ENCODE measurements around the gene BCO2.
"Not testable (repeated sequence)": the region's sequence is repeated elsewhere in the genome, so short reads cannot be mapped to it uniquely, and the experiment has no call there.

BCO2 gene

GRCh38 chr11:112167145-112167544, 8.2 kb upstream of the BCO2 start, which contains the start of gene TEX12:
TEX12 (plus strand) TSS chr11:112167372; CDS start chr11:112169269, 1,897 bp downstream.
- no peak for DNase-seq

- DNase-seq = no peak
Observed at GRCh38 chr11:112172362-112172994, 2.8 kb upstream of the BCO2 start.

- DNase-seq = no peak
Observed at GRCh38 chr11:112173152-112173551, 2.2 kb upstream of the BCO2 start.

- no peak for DNase-seq
Observed at GRCh38 chr11:112175599-112175952, 264 bp downstream of the BCO2 start.

DNA sequence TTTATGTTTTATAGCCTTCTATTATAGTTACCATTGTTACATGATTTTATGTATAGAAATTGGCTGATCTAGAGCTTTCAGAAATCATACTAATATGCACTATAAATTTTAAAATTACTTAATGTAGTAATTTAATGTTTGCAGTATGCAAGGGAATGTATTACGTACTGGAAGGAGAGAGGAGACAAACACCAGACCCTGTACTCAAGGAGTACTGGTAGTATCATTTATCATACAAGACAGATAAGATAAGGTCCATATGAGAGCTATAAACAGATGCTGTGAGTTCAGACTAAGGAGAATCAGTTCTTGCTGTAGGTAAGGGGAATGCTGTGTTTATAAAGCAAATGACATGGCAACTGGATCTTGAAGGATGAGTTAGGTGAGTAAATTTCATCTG, 765 bp downstream of the BCO2 start:
- no peak for DNase-seq

DNA sequence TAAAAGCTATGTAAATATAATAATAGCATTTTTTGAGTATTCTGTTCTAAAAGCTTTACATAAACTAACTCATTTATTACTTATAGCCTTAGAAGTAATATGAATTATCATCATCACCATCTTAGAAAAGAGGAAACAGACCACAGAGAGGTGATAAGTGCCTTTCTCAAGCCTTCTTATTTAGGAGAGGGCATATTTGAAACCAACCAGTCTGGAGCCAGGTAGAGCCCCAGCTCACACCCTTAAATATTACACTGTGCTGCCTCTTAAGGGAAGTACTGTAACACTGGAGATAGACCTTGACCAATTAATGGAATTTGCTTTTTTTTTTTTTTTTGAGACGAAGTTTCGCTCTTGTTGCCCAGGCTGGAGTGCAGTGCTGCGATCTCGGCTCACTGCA, 2.3 kb downstream of the BCO2 start:
- DNase-seq = no peak

DNA sequence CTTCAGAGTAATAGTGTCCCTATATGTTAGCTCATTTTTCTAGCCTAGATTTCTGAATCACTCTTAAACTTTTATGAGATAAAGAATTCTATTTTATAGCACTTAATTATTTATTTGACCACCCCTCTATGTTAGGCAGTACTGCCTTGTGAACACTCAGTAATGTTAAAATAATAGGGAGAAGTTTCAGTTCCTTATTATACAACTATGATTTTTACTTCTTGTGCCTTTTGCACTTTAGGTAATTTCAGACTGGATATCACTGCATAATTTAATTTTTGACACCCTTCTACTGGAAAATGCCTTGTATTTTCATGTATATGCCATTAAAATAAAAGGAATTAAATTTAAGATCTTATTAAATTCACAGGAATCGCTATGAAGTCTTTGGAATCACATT, 3.1 kb downstream of the BCO2 start:
- DNase-seq = no peak

GRCh38 chr11:112178936-112179335, 3.6 kb downstream of the BCO2 start:
- no peak for DNase-seq

DNA sequence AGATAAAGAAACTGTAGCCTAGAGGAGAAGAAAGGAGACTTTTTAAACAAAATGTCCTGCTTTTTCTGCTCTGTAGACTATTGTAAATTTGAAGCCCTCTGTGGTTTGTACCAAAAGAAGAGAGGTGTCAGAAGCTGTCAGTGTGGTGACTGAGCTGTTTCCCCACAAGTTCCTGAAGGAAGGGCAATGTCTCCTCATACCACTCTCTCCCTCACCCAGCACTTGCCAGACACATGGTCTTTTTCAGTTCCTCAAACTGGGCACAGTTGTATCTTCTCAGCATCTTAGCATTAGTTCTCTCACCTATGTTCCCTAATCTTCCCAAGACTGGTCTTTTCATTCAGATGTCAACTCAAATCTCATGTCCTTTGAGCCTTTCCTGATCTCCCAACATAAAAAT, 4.3 kb downstream of the BCO2 start:
- DNase-seq = no peak

DNA sequence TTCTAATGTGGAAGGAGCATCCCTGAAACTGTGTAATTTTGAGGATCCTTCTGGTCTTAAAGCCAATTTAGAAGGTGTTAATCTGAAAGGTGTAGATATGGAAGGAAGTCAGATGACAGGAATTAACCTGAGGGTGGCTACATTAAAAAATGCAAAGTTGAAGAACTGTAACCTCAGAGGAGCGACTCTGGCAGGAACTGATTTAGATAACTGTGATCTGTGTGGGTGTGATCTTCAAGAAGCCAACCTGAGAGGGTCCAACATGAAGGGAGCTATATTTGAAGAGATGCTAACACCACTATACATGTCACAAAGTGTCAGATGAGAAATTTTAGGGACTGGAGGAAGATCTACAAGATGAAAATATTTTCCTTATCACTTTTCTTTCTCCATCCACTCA, 7.6 kb downstream of the BCO2 start:
- no peak for DNase-seq

DNA sequence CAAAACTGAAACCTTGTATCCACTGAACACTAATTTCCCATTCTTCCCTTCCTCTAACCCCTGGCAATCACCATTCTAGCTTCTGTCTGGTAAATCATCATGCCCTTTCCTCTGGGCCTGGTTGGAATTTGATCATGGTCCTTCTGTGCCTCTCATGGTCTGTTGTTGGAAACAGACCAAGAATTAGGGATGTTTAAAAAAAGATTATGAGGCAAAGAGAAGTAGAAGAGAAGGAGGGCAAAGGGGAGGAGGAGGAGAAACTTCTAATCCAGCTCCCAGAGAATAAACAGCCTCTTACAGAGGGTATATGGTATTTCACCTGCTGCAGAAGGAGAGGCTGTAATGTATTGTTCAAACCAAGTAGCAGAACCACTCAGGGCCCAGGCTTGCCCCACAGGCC, 10.6 kb downstream of the BCO2 start:
- peak in 1 of 2 experiments; percentile 3 for DNase-seq

- DNase-seq = no peak
Observed at GRCh38 chr11:112186304-112186703, 11.0 kb downstream of the BCO2 start.

- not testable (repeated sequence) for DNase-seq
Observed at GRCh38 chr11:112195113-112195512, 19.8 kb downstream of the BCO2 start.

DNA sequence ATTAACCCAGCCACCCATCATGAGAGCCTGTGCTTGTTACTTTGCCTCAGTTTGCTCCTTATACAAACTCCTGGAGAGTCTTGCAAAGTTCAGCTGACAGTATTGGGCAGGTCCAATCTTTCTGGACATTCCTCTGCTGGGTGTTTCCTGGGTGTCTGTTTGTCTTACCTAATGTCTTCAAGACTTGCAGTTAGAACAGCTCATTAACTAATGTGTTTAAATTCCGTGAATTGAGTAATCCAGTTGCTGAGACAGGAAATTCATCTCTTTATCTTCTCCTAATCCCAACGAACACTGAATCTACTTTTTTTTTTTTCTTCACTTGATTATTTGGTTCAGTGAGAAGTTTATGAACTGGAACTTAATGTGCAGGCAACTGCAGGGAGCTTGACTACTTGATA, 20.6 kb downstream of the BCO2 start:
- no peak for DNase-seq

DNA sequence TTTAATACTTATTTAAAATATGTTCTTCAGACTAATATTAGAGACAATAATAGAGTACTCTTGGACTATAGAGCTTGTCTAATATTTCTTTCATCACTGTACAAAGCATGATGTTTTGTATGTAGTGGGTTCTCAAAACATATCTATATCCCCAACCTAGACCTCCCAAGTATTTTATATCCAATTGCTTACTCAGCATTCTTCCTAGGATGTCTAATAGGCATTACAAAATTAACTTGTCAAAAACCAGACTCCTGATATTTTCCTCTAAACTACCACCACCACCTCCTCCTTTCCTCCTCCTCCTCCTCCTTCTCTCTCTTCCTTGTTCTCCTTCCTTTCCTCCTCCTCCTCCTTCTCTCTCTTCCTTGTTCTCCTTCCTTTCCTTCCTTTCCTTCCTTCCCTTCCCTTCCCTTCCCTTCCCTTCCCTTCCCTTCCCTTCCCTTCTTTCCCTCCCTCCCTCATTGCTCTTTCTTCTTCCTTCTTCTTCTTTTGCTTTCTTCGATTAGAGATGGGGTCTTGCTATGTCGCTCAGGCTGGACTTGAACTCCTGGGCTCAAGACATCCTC, 21.3 kb downstream of the BCO2 start:
- no peak for DNase-seq

- DNase-seq = not testable (repeated sequence)
Observed at GRCh38 chr11:112199101-112199500, 23.8 kb downstream of the BCO2 start.

DNA sequence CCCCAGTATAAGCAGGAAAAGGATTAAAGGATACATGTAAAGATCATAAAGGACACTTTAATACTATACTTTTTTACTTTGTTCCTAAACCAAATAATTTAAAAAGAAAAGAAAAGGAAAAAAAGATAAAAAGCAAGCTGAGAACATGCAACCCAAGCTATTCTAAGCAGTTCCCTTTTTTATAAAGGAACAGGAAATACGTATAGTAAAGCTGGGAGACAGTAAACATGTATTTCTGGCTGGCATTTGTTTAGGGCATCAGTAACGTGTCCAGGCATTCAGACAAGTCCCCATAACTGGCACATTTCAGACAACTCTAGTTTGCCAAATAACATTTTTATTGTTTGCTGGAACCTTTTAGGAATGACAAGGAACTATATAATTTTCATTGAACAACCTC, 24.9 kb downstream of the BCO2 start:
- no peak for DNase-seq

DNA sequence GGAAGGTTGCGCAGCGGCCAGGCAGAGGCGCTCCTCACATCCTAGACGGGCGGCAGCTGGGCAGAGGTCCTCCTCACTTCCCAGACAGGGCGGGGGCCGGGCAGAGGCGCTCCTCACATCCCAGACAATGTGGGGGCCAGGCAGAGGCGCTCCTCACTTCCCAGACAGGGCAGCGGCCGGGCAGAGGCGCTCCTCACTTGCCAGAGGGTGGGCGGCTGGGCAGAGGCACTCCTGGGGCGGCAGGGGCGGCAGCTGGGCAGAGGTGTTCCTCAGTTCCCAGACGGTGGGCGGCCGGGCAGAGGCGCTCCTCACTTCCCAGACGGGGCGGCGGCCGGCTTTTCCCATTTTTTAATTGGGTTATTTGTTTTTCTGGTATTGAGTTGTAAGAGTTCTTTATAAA, 30.8 kb downstream of the BCO2 start:
- DNase-seq = no peak

GRCh38 chr11:112210890-112211289, 35.6 kb downstream of the BCO2 start:
- DNase-seq = no peak

DNA sequence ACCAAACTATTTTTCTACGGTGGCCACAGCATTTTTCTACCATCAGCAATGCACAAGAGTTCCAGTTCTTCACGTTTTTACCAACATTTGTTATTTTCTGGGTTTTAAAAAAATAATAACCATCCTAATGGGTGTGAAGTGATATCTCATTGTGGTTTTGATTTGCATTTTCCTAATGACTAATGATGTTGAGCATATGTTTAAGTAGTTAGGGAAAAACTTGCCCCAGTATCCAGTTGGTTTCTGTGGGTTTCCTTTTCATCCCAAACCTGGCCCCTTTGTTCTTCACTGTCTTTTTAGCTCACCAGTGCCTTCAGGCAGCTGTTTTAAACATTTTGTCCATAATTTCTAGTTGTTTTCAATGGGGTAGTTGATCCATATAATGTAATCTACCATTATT, 36.2 kb downstream of the BCO2 start:
- DNase-seq = no peak

DNA sequence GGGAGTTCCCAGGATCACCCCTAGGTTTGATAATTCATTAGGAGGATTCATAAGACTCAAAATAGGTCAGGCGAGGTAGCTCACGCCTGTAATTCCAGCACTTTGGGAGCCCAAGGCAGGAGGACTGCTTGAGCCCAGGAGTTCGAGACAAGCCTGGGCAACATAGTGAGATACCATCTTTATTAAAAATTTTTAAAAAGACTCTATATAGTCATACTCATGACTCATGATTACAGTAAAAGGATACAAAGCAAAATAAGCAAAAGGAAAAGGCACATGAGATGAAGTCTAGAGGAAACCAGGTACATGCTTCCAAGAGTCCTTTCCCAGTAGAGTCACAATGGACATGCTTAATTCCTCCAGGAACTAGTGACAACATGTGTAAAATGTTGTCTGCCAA, 37.0 kb downstream of the BCO2 start:
- no peak for DNase-seq

- no peak for DNase-seq
Observed at GRCh38 chr11:112212710-112213109, 37.4 kb downstream of the BCO2 start.

- no peak for DNase-seq
Observed at GRCh38 chr11:112213753-112214152, 38.4 kb downstream of the BCO2 start.

DNA sequence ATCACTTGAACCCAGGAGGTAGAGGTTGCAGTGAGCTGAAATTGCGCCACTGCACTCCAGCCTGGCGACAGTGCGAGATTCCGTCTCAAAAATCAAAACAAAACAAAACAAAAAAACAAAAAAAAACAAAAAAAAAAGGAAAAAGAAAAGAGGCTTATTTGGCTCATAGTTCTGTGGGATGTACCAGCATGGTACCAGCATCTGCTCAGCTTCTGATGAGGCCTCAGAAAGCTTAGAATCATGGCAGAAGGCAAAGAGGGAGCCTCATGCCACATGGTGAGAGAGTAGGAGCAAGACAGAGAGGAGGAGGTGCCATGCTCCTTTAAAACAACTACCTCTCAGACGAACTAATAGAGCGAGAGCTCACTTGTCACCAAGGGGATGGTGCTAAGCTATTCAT, 40.3 kb downstream of the BCO2 start:
- DNase-seq = no peak

DNA sequence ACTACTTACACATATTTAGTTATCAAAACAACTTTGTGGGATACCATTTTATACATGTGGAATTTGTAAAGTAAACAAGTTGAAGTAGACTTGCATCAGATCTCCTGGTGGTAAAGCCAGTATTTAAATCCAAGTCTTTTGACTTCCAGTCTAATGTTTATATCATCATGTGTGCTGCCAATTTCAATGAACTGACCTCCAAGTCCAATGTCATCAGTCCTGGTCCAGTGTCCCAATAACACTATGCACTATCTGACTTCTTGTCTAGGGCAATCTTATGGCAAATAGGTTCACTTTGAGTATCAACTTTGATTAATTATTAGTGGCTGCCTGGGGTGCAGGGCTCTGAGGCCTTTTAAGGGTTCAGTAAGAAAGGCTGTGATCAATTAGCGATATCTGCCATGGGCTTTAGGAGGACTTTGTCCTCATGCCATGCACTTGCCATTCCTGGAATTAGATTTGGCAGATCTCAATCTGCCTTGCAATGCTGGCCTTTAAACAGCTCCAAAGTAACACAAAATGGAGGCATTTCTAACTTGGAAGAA, 41.3 kb downstream of the BCO2 start:
- DNase-seq = no peak

All from NCI-H187 (cell line).